Neuronal stem cell (in vitro differentiated cells): ENCODE results near the gene CAMK1D.
A peak's percentile ranks its signal among the peaks of the same experiment; 100 is the strongest.
"Not testable (repeated sequence)": the region's sequence is repeated elsewhere in the genome, so short reads cannot be mapped to it uniquely, and the experiment has no call there.

ENCODE experiments used
- DNase-seq: peaks from one replicate; pipeline ENCODE4 v3.0.0-alpha.2; 2013; ENCODE audit warnings: low spot score
- H2AFZ ChIP-seq: one replicate; pipeline ENCODE4 v1.6.1; 2013; ENCODE audit warnings: mild to moderate bottlenecking, low read length, inconsistent platforms
- H2AK5ac ChIP-seq: 2 replicates; pipeline ENCODE4 v1.6.1; 2013; ENCODE audit warnings: low read depth, mild to moderate bottlenecking, inconsistent platforms, low read length, moderate library complexity, mixed read lengths
- H2BK120ac ChIP-seq: 2 replicates; pipeline ENCODE4 v1.6.1; 2013; ENCODE audit warnings: low read depth, mild to moderate bottlenecking, inconsistent platforms, low read length, moderate library complexity, mixed read lengths
- H2BK12ac ChIP-seq: one replicate; pipeline ENCODE4 v1.6.1; 2013; ENCODE audit warnings: low read length, inconsistent platforms
- H2BK15ac ChIP-seq: 2 replicates; pipeline ENCODE4 v1.6.1; 2013; ENCODE audit warnings: mild to moderate bottlenecking, low read length, inconsistent platforms, mixed read lengths
- H2BK5ac ChIP-seq: one replicate; pipeline ENCODE4 v1.6.1; 2013; ENCODE audit warnings: inconsistent platforms, mild to moderate bottlenecking, low read length, moderate library complexity
- H3K14ac ChIP-seq: one replicate; pipeline ENCODE4 v1.6.1; 2013; ENCODE audit warnings: low read length, inconsistent platforms
- H3K18ac ChIP-seq: 2 replicates; pipeline ENCODE4 v1.6.1; 2013; ENCODE audit warnings: low read length, inconsistent platforms
- H3K23ac ChIP-seq: 2 replicates; pipeline ENCODE4 v1.6.1; 2013; ENCODE audit warnings: low read depth, mild to moderate bottlenecking, mixed read lengths, low read length, inconsistent platforms; ENCODE audit not compliant: poor library complexity
- H3K27ac ChIP-seq: replicated peaks from 3 replicates; pipeline ENCODE4 v1.5.1; 2013; ENCODE audit warnings: low read length, inconsistent platforms
- H3K27me3 ChIP-seq, 3 experiments: 2 replicates each; pipeline ENCODE4 v1.6.1; 2013; ENCODE audit warnings: low read length in 3 of 3, mild to moderate bottlenecking in 2 of 3, inconsistent platforms in 1 of 3, low read depth in 1 of 3, mixed read lengths in 1 of 3, moderate library complexity in 1 of 3; ENCODE audit not compliant: control insufficient read depth in 3 of 3, insufficient read depth in 3 of 3
- H3K36me3 ChIP-seq, 2 donors: replicated peaks in 1 of 2; 2 replicates each; pipeline ENCODE4 v1.6.1; 2013; ENCODE audit warnings: low read length in 2 of 2; ENCODE audit not compliant: control insufficient read depth in 2 of 2, insufficient read depth in 2 of 2
- H3K4ac ChIP-seq: 2 replicates; pipeline ENCODE4 v1.6.1; 2013; ENCODE audit warnings: inconsistent platforms, mild to moderate bottlenecking, low read length, moderate library complexity
- H3K4me1 ChIP-seq, 2 donors: 1 replicate in 1 of 2; 2 replicates in 1 of 2; pipeline ENCODE4 v1.6.1; 2013; ENCODE audit warnings: low read length in 2 of 2, low read depth in 1 of 2; ENCODE audit not compliant: control insufficient read depth in 2 of 2, insufficient read depth in 1 of 2
- H3K4me2 ChIP-seq: one replicate; pipeline ENCODE4 v1.6.1; 2013; ENCODE audit warnings: mild to moderate bottlenecking, low read length, inconsistent platforms; ENCODE audit not compliant: insufficient read depth, poor library complexity, severe bottlenecking
- H3K4me3 ChIP-seq, 2 donors: 2 replicates each; pipeline ENCODE4 v1.5.1; 2013; ENCODE audit warnings: low read length in 2 of 2, mild to moderate bottlenecking in 2 of 2, inconsistent platforms in 1 of 2, moderate library complexity in 1 of 2
- H3K79me1 ChIP-seq: one replicate; pipeline ENCODE4 v1.6.1; 2013; ENCODE audit warnings: low read depth, mild to moderate bottlenecking, inconsistent platforms, low read length, moderate library complexity
- H3K9ac ChIP-seq: one replicate; pipeline ENCODE4 v1.6.1; 2013; ENCODE audit warnings: mild to moderate bottlenecking, low read depth, low read length, inconsistent platforms; ENCODE audit not compliant: poor library complexity
- H3K9me3 ChIP-seq, 2 donors: replicated peaks in 1 of 2; 2 replicates each; pipeline versions ENCODE3 to v1.6.1; 2013; ENCODE audit warnings: low read length in 2 of 2, mild to moderate bottlenecking in 2 of 2, inconsistent platforms in 1 of 2, low read depth in 1 of 2, mixed read lengths in 1 of 2, moderate library complexity in 1 of 2; ENCODE audit not compliant: control insufficient read depth in 2 of 2, insufficient read depth in 1 of 2
- H4K8ac ChIP-seq: one replicate; pipeline ENCODE4 v1.6.1; 2013; ENCODE audit warnings: low read depth, mild to moderate bottlenecking, inconsistent platforms, low read length, moderate library complexity
- H4K91ac ChIP-seq: one replicate; pipeline ENCODE4 v1.6.1; 2013; ENCODE audit warnings: low read length, low read depth, mild to moderate bottlenecking, inconsistent platforms; ENCODE audit not compliant: poor library complexity
- WGBS, 2 donors: extraction: QIAGEN DNeasy Blood & Tissue Kit; methylation state at CpG; one replicate each; pipeline ENCODE4 v1.1.7; 2013; ENCODE audit warnings: missing lambda C conversion rate in 2 of 2, mixed read lengths in 1 of 2; ENCODE audit not compliant: insufficient read length in 2 of 2, insufficient replicate concordance in 1 of 2; ENCODE audit errors: extremely low coverage in 2 of 2; 5-methylcytosine and 5-hydroxymethylcytosine counted together

CAMK1D gene

DNA sequence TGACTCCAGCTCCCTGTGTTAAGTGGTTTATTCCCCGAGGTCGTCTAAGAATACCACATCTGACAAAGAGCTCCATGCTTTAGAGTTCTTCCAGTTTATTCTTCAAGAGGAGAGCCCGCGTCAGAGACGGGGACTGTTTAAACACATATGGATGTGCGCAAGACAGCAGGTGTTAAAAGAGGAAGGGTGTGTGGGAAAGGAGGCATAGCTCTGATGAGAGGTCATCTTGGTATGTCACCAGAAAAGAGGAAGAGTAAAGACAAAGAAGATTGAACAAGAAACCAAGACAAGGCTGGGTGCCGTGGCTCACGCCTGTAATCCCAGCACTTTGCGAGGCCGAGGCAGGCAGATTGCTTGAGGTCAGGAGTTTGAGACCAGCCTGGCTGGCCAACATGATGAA, 393.4 kb downstream of the CAMK1D start:
- H2BK12ac ChIP-seq: no peak overlapping the region
- H3K27me3 ChIP-seq: no peaks in the 10 kb centered on the region
- H3K4ac ChIP-seq: no peak overlapping the region
- H3K4me2 ChIP-seq: no peak overlapping the region
- H3K27ac ChIP-seq: no peak overlapping the region
- no peak overlapping the region for H3K9ac ChIP-seq
- no peak overlapping the region for H3K18ac ChIP-seq
- no peak overlapping the region for H2BK5ac ChIP-seq
- H3K14ac ChIP-seq: no peak overlapping the region
- no peaks in the 10 kb centered on the region for H3K9me3 ChIP-seq
- H3K4me3 ChIP-seq: no peak overlapping the region
- no CpG with 5 or more reads among the region's 10 CpGs for WGBS, 2 donors
- no peak overlapping the region for H2BK15ac ChIP-seq
- no peak overlapping the region for H2AK5ac ChIP-seq
- DNase-seq: no peak
- no peak overlapping the region for H2AFZ ChIP-seq
- H4K91ac ChIP-seq: no peak overlapping the region
- H2BK120ac ChIP-seq: no peak overlapping the region
- H3K4me1 ChIP-seq: peaks cover 1 to 5% of the 10 kb centered on the region in 2 donors
- no peaks in the 10 kb centered on the region for H3K79me1 ChIP-seq
- no peak overlapping the region for H3K23ac ChIP-seq
- H3K36me3 ChIP-seq: no peaks in the 10 kb centered on the region
- no peak overlapping the region for H4K8ac ChIP-seq

DNA sequence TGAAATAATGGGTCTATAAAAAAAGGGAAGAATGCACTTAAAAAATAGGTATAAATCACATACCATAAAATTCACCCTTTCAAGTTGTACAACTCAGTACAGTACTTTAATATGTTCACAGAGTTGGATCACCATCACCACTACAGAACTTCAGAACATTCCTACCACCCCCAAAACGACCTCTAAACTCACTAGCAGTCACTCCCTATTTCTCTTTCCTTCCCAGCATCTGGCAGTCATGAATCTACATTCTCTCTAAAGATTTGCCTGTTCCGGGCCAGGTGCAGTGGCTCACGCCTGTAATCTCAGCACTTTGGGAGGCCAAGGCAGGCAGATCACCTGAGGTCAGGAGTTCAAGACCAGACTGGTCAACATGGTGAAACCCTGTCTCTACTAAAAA, 394.1 kb downstream of the CAMK1D start:
- not testable (repeated sequence) for H2AFZ ChIP-seq, H3K14ac ChIP-seq, DNase-seq, H2BK5ac ChIP-seq, H3K27me3 ChIP-seq, H3K4me3 ChIP-seq, H3K27ac ChIP-seq, H2BK120ac ChIP-seq, H4K91ac ChIP-seq, H2BK15ac ChIP-seq, H3K23ac ChIP-seq, H3K4me2 ChIP-seq, H2AK5ac ChIP-seq, H3K79me1 ChIP-seq, H4K8ac ChIP-seq, H3K4ac ChIP-seq, H3K9me3 ChIP-seq, H2BK12ac ChIP-seq, H3K9ac ChIP-seq, H3K36me3 ChIP-seq, H3K18ac ChIP-seq
- H3K4me1 ChIP-seq: peaks cover 2 to 11% of the 10 kb centered on the region in 2 donors
- 100% methylated on average over 1 of the region's 3 CpGs; no CpG with 5 or more reads in 1 of the 2 donors for WGBS, 2 donors

DNA sequence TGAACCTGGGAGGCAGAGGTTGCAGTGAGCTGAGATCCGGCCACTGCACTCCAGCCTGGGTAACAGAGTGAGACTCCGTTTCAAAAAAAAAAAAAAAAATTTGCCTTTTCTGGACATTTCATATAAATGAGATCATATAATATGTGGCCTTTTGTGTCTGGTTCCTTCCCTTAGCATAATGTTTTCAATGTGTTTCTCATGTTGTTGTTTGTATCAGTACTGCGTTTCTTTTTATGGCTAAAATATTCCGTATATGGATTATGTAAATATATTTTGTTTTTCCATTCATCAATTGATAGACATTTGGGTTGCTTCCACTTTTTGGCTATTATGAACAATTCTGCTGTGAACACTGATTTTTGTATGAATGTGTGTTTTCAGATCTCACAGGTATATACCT, 394.6 kb downstream of the CAMK1D start:
- Histone ChIP-seq H3K4me1 (peaks cover 3 to 14% of the 10 kb centered on the region in 2 donors), H3K27me3 (no peaks in the 10 kb centered on the region), H3K4me2 (no peak overlapping the region), H3K4me3 (no peak overlapping the region), H2BK15ac (no peak overlapping the region), H2BK12ac (no peak overlapping the region), H2BK5ac (no peak overlapping the region), H3K18ac (no peak overlapping the region), H2BK120ac (no peak overlapping the region), H3K23ac (no peak overlapping the region), H4K8ac (no peak overlapping the region), H3K9me3 (no peaks in the 10 kb centered on the region), H3K79me1 (no peaks in the 10 kb centered on the region), H2AK5ac (no peak overlapping the region), H3K14ac (no peak overlapping the region), H3K36me3 (no peaks in the 10 kb centered on the region), H4K91ac (no peak overlapping the region), H3K4ac (no peak overlapping the region), H3K9ac (no peak overlapping the region), H3K27ac (no peak overlapping the region), H2AFZ (no peak overlapping the region)
- WGBS, 2 donors: no CpG with 5 or more reads among the region's 4 CpGs
- no peak for DNase-seq

DNA sequence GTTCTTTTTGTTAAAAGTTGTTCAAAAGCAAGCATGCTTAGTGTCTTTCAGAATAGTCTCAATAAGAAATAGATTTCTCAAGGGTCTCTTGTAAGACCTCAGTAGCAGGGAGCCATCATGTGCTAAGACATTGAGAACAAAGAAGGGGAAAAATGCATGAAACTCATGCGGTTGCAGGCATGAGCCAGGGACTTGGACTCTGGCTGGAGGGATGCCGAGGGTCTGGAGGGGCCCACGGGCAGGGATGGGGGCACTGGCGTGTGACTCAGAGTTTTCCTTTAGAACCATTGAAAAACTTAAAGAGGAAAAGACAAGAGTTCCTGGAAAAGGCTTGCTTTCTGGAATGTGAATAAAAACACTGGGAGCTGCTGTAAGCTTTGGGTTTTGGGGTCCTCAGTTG, 398.8 kb downstream of the CAMK1D start:
- Histone ChIP-seq H3K23ac (no peak overlapping the region), H3K79me1 (no peaks in the 10 kb centered on the region), H3K9me3 (no peaks in the 10 kb centered on the region), H2BK15ac (no peak overlapping the region), H3K27me3 (no peaks in the 10 kb centered on the region), H2BK5ac (no peak overlapping the region), H3K4ac (no peak overlapping the region), H2AFZ (peak overlapping the region; percentile 78), H2BK12ac (no peak overlapping the region), H2AK5ac (no peak overlapping the region), H3K27ac (no peak overlapping the region), H3K4me1 (peaks cover 3 to 12% of the 10 kb centered on the region in 2 donors), H3K4me2 (no peak overlapping the region), H4K91ac (no peak overlapping the region), H3K36me3 (no peaks in the 10 kb centered on the region), H3K14ac (no peak overlapping the region), H3K9ac (no peak overlapping the region), H3K18ac (no peak overlapping the region), H3K4me3 (no peak overlapping the region), H4K8ac (no peak overlapping the region), H2BK120ac (no peak overlapping the region)
- WGBS, 2 donors: no CpG with 5 or more reads among the region's 4 CpGs
- DNase-seq: no peak
